Uterus (tissue), 2 donors: ENCODE measurements around the gene TUBA1A.

ENCODE experiments used
- CTCF ChIP-seq, 4 experiments: fragments of 200-600 bp in 2 of 4; fragments of 450-650 bp in 2 of 4; sonication (generic) in 2 of 4; IDR thresholded peaks; one replicate each; pipeline ENCODE4 v1.5.1; 2016 to 2019; ENCODE audit warnings: antibody characterized with exemption in 4 of 4, mild to moderate bottlenecking in 2 of 4, moderate library complexity in 1 of 4
- POLR2A ChIP-seq, 2 donors: fragments of 450-650 bp; IDR thresholded peaks; one replicate each; pipeline ENCODE4 v1.6.1; 2016; ENCODE audit warnings: antibody characterized with exemption in 2 of 2, mild to moderate bottlenecking in 1 of 2, moderate library complexity in 1 of 2

GRCh38 chr12:49137476-49137875 is 51.4 kb downstream of the TUBA1A start:
- no peak for TF ChIP-seq POLR2A (IDR thresholded peaks at IDR 0.05)
- TF ChIP-seq CTCF (IDR thresholded peaks at IDR 0.05): no peak
